Body of pancreas (tissue), 4 donors: Measurements from ENCODE around the gene RPL13.

Experiments
- CTCF ChIP-seq, 7 experiments: fragments of 450-650 bp in 4 of 7; fragments of 200-600 bp in 3 of 7; sonication (generic) in 3 of 7; IDR thresholded peaks; one replicate each; pipeline ENCODE4 v1.5.1; 2016 to 2019; ENCODE audit warnings: antibody characterized with exemption in 7 of 7
- POLR2A ChIP-seq, 3 donors: fragments of 450-650 bp; IDR thresholded peaks; one replicate each; pipeline ENCODE4 v1.6.1; 2016; ENCODE audit warnings: antibody characterized with exemption in 3 of 3, mild to moderate bottlenecking in 2 of 3

GRCh38 chr16:89519881-89520280, 40.6 kb upstream of the RPL13 start:
- TF ChIP-seq CTCF (IDR thresholded peaks at IDR 0.05) (no peak), POLR2A (IDR thresholded peaks at IDR 0.05) (no peak)
